IMR-90 (cell line): ENCODE data around the gene SDHAF3. TPM values are rescaled to one million over a fixed set of nuclear protein-coding genes. Genes with fewer than 3 reads are reported as not detected.

Experiments
- ATAC-seq: fragments of 200-7000 bp; cut with Tn5 transposase; 2 replicates; pipeline ENCODE4 v1.9.1; 2020; ENCODE audit warnings: low read depth, mild to moderate bottlenecking, moderate library complexity
- BruUV-seq: library from RNA; stranded (reverse); fragments of 400-500 nt; replicated peaks from 2 replicates; lab custom pipeline; 2021; lab: Mats Ljungman, UMichigan
- CTCF ChIA-PET: fragments of 300-600 bp; formaldehyde crosslinking; extraction: SDS; loops from one replicate; lab custom pipeline; 2021; ENCODE audit warnings: antibody characterized with exemption; lab: Yijun Ruan, JAX
- POLR2A ChIA-PET: fragments of 300-600 bp; sonication (Branson Sonifier 250); formaldehyde crosslinking; loops from one replicate; lab custom pipeline; 2022; ENCODE audit warnings: antibody characterized with exemption; ENCODE audit not compliant: unreplicated experiment; lab: Charles Lee
- DNase-seq: peaks from one replicate; pipeline ENCODE4 v3.0.0; 2013
- H2AFZ ChIP-seq: replicated peaks from 2 replicates; pipeline ENCODE3; 2013; ENCODE audit warnings: low read length, mild to moderate bottlenecking; ENCODE audit not compliant: poor library complexity
- H2AK5ac ChIP-seq: 2 replicates; pipeline ENCODE4 v1.6.1; 2013; ENCODE audit warnings: low read depth, low read length, inconsistent platforms
- H2AK9ac ChIP-seq: replicated peaks from 2 replicates; pipeline ENCODE3; 2013; ENCODE audit warnings: mild to moderate bottlenecking, low read depth, low read length, moderate library complexity; ENCODE audit not compliant: poor library complexity
- H2BK120ac ChIP-seq: 2 replicates; pipeline ENCODE4 v1.6.1; 2013; ENCODE audit warnings: low read depth, low read length, inconsistent platforms
- H2BK15ac ChIP-seq: 3 replicates; pipeline ENCODE4 v1.6.1; 2013; ENCODE audit warnings: low read depth, low read length, inconsistent platforms
- H2BK20ac ChIP-seq: 2 replicates; pipeline ENCODE4 v1.6.1; 2013; ENCODE audit warnings: low read depth, mild to moderate bottlenecking, inconsistent platforms, low read length, moderate library complexity
- H2BK5ac ChIP-seq: 2 replicates; pipeline ENCODE4 v1.6.1; 2013; ENCODE audit warnings: mild to moderate bottlenecking, low read depth, low read length, inconsistent platforms; ENCODE audit not compliant: poor library complexity, severe bottlenecking
- H3K14ac ChIP-seq: replicated peaks from 2 replicates; pipeline ENCODE4 v1.6.1; 2013; ENCODE audit warnings: low read depth, low read length, inconsistent platforms
- H3K18ac ChIP-seq: 2 replicates; pipeline ENCODE4 v1.6.1; 2013; ENCODE audit warnings: low read depth, low read length, control low read depth
- H3K23ac ChIP-seq: 2 replicates; pipeline ENCODE4 v1.6.1; 2013; ENCODE audit warnings: low read depth, low read length, inconsistent platforms
- H3K27ac ChIP-seq: 2 replicates; pipeline ENCODE4 v1.5.1; 2013; ENCODE audit warnings: mild to moderate bottlenecking, control low read depth, low read length; ENCODE audit not compliant: insufficient read depth
- H3K27me3 ChIP-seq: 2 replicates; pipeline ENCODE4 v1.6.1; 2013; ENCODE audit warnings: low read length; ENCODE audit not compliant: control insufficient read depth, insufficient read depth
- H3K36me3 ChIP-seq: 2 replicates; pipeline ENCODE4 v1.6.1; 2013; ENCODE audit warnings: low read length, mixed read lengths; ENCODE audit not compliant: control insufficient read depth, insufficient read depth
- H3K4ac ChIP-seq: 2 replicates; pipeline ENCODE4 v1.6.1; 2013; ENCODE audit warnings: low read depth, low read length, inconsistent platforms
- H3K4me1 ChIP-seq: 2 replicates; pipeline ENCODE4 v1.6.1; 2013; ENCODE audit warnings: low read length, mixed read lengths; ENCODE audit not compliant: control insufficient read depth, insufficient read depth
- H3K4me2 ChIP-seq: 2 replicates; pipeline ENCODE4 v1.6.1; 2013; ENCODE audit warnings: low read depth, mild to moderate bottlenecking, control low read depth, low read length, moderate library complexity
- H3K4me3 ChIP-seq: 2 replicates; pipeline ENCODE4 v1.5.1; 2013; ENCODE audit warnings: low read depth, mild to moderate bottlenecking, control low read depth, low read length, moderate library complexity; ENCODE audit not compliant: insufficient read depth
- H3K56ac ChIP-seq: 2 replicates; pipeline ENCODE4 v1.6.1; 2013; ENCODE audit warnings: low read length, inconsistent platforms; ENCODE audit not compliant: insufficient read depth; ENCODE audit errors: extremely low read depth
- H3K79me1 ChIP-seq, 2 experiments: 2 replicates each; pipeline ENCODE4 v1.6.1; 2013; ENCODE audit warnings: low read length in 2 of 2, inconsistent platforms in 1 of 2, low read depth in 1 of 2
- H3K9ac ChIP-seq: 2 replicates; pipeline ENCODE4 v1.6.1; 2013; ENCODE audit warnings: low read depth, low read length, control low read depth
- H3K9me1 ChIP-seq: 2 replicates; pipeline ENCODE4 v1.6.1; 2013; ENCODE audit warnings: low read length, inconsistent platforms; ENCODE audit not compliant: insufficient read depth
- H3K9me3 ChIP-seq: 2 replicates; pipeline ENCODE4 v1.6.1; 2013; ENCODE audit warnings: low read length; ENCODE audit not compliant: control insufficient read depth, insufficient read depth
- H4K20me1 ChIP-seq: 2 replicates; pipeline ENCODE4 v1.6.1; 2013; ENCODE audit warnings: low read length, inconsistent platforms; ENCODE audit not compliant: insufficient read depth
- H4K5ac ChIP-seq: 2 replicates; pipeline ENCODE4 v1.6.1; 2013; ENCODE audit warnings: mild to moderate bottlenecking, low read depth, low read length, control low read depth
- H4K8ac ChIP-seq, 2 experiments: 2 replicates each; pipeline ENCODE4 v1.6.1; 2013; ENCODE audit warnings: low read depth in 2 of 2, low read length in 2 of 2, control low read depth in 1 of 2, inconsistent platforms in 1 of 2
- H4K91ac ChIP-seq: 2 replicates; pipeline ENCODE4 v1.6.1; 2013; ENCODE audit warnings: low read depth, low read length, inconsistent platforms; ENCODE audit not compliant: insufficient read depth
- CHD1 ChIP-seq: IDR thresholded peaks from 2 replicates; pipeline ENCODE4 v1.6.1; 2012; ENCODE audit warnings: low read depth, low read length, improper control_type of control experiment
- MXI1 ChIP-seq: IDR thresholded peaks from 2 replicates; pipeline ENCODE4 v1.6.1; 2012; ENCODE audit warnings: low read depth, mild to moderate bottlenecking, low read length, moderate library complexity, borderline replicate concordance
- NFE2L2 ChIP-seq: fragments of 150-350 bp; IDR thresholded peaks from 2 replicates; pipeline ENCODE4 v1.6.1; 2016; ENCODE audit warnings: low read depth, mild to moderate bottlenecking, low read length
- POLR2A ChIP-seq: IDR thresholded peaks from 2 replicates; pipeline ENCODE4 v1.6.1; 2012; ENCODE audit warnings: mild to moderate bottlenecking, low read depth, low read length
- RCOR1 ChIP-seq: IDR thresholded peaks from 2 replicates; pipeline ENCODE4 v1.6.1; 2012; ENCODE audit warnings: mild to moderate bottlenecking, low read length, improper control_type of control experiment; ENCODE audit not compliant: insufficient replicate concordance
- RFX5 ChIP-seq: IDR thresholded peaks from 2 replicates; pipeline ENCODE4 v1.8.0; 2012; ENCODE audit warnings: low read depth, mild to moderate bottlenecking, low read length, moderate library complexity
- SMC3 ChIP-seq: fragments of 150-350 bp; IDR thresholded peaks from 2 replicates; pipeline ENCODE4 v1.6.1; 2016; ENCODE audit warnings: low read depth, mild to moderate bottlenecking, antibody characterized with exemption, low read length, moderate library complexity
- dilution Hi-C: fragments of 300-500 bp; cut with HindIII; formaldehyde crosslinking; loops from one replicate; pipeline ENCODE4 v1.14.3; 2018; ENCODE audit warnings: low sequenced_read_pairs; ENCODE audit not compliant: unreplicated experiment
- in situ Hi-C: fragments of 300-500 bp; cut with MboI; formaldehyde crosslinking; loops from 3 replicates; pipeline ENCODE4 v1.14.3; 2019; ENCODE audit warnings: low sequenced_read_pairs, inconsistent platforms, mixed read lengths
- intact Hi-C: fragments of 100-400 bp; cut with micrococcal nuclease; formaldehyde crosslinking; loops from 2 replicates; pipeline ENCODE4 v1.10.0; 2022
- polyA plus RNA-seq, 3 experiments: library from polyadenylated mRNA; depleted of rRNA; stranded (reverse); fragments of >200 nt; gene quantifications; 2 replicates each; pipeline ENCODE4 v1.2.3, GENCODE V29; 2012; ENCODE audit warnings: low replicate concordance in 1 of 3
- total RNA-seq: library from RNA; depleted of rRNA; stranded (reverse); fragments of >200 nt; gene quantifications from 2 replicates; pipeline ENCODE4 v1.2.3, GENCODE V29; 2012
- TF ChIP-seq, protein P1 (sequence below): conservative IDR thresholded peaks from 2 replicates; pipeline ENCODE4 v1.5.1; 2012; ENCODE audit warnings: mild to moderate bottlenecking, low read depth, low read length, improper control_type of control experiment

The SDHAF3 gene
- total and polyA plus RNA-seq, 2 of the 4 experiments (the other 2 are of a cell fraction) = 5.7 to 6.1 TPM

DNA sequence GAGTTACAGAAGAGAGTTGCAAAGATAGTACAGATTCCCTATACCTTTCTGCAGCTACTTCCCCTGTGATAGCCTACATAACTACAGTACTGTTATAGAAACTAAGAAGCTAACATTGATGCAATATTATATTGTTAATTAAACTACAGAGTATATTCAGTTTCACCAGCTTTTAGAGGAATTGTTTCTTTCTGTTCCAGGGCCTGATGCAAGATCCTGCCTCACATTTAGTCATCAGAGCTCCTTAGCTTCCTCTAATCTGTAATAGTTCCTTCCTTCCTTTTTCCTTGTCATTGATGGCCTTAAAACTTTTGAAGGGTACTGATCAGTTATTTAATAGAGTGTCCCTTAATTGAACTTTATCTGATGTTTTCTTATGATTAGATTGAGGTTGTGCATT, 56.8 kb downstream of the SDHAF3 start:
- Histone ChIP-seq H3K18ac (no peak overlapping the region), H4K8ac (no peak overlapping the region), H3K36me3 (no peaks in the 10 kb centered on the region), H3K4me2 (no peak overlapping the region), H3K27ac (no peak overlapping the region), H3K14ac (no peak overlapping the region), H2AK9ac (no peak overlapping the region), H4K91ac (no peak overlapping the region), H4K5ac (no peak overlapping the region), H2BK15ac (no peak overlapping the region), H4K20me1 (no peaks in the 10 kb centered on the region), H3K4me3 (no peak overlapping the region), H3K4me1 (no peaks in the 10 kb centered on the region), H2BK5ac (no peak overlapping the region), H3K23ac (no peak overlapping the region), H3K79me1 (no peaks in the 10 kb centered on the region), H3K4ac (no peak overlapping the region), H2BK20ac (no peak overlapping the region), H2BK120ac (no peak overlapping the region), H3K9me3 (no peaks in the 10 kb centered on the region), H3K9me1 (no peaks in the 10 kb centered on the region), H3K9ac (no peak overlapping the region), H2AK5ac (no peak overlapping the region), H3K56ac (no peak overlapping the region), H3K27me3 (no peaks in the 10 kb centered on the region), H2AFZ (no peak overlapping the region)
- TF ChIP-seq RFX5 = no peak
- TF ChIP-seq NFE2L2 = no peak
- TF ChIP-seq RCOR1 = no peak
- TF ChIP-seq MXI1 = no peak
- no peak for TF ChIP-seq POLR2A
- TF ChIP-seq, protein P1, sequence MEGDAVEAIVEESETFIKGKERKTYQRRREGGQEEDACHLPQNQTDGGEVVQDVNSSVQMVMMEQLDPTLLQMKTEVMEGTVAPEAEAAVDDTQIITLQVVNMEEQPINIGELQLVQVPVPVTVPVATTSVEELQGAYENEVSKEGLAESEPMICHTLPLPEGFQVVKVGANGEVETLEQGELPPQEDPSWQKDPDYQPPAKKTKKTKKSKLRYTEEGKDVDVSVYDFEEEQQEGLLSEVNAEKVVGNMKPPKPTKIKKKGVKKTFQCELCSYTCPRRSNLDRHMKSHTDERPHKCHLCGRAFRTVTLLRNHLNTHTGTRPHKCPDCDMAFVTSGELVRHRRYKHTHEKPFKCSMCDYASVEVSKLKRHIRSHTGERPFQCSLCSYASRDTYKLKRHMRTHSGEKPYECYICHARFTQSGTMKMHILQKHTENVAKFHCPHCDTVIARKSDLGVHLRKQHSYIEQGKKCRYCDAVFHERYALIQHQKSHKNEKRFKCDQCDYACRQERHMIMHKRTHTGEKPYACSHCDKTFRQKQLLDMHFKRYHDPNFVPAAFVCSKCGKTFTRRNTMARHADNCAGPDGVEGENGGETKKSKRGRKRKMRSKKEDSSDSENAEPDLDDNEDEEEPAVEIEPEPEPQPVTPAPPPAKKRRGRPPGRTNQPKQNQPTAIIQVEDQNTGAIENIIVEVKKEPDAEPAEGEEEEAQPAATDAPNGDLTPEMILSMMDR = no peak
- TF ChIP-seq SMC3 = no peak
- TF ChIP-seq CHD1 = no peak
- BruUV-seq = no TSS peak
- dilution Hi-C loops (no loop called here), intact Hi-C loops (no loop called here), in situ Hi-C loops (no loop called here)
- CTCF ChIA-PET = interaction anchor here (0.6 to 1.3 kb wide), 3 partner anchors 25 to 1258 kb away, joined by 3 read pairs; no protein-coding TSS in a partner anchor
- ATAC-seq = no peak; the same call in 1 of the 2 replicates
- peak; percentile 18 for DNase-seq
- POLR2A ChIA-PET = no interaction called here
